Nephron progenitor cell (in vitro differentiated cells): ENCODE results near the gene HOXB9.

Experiments
- DNase-seq: peaks from one replicate; pipeline ENCODE4 v3.0.0; 2021
- H3K27ac Mint-ChIP-seq: 2 replicates; pipeline ENCODE4 v1.8.0; 2021; ENCODE audit warnings: mild to moderate bottlenecking, moderate library complexity, mixed read lengths
- H3K27me3 Mint-ChIP-seq: 2 replicates; pipeline ENCODE4 v1.8.0; 2021; ENCODE audit warnings: mild to moderate bottlenecking, low read depth, mixed read lengths; ENCODE audit not compliant: poor library complexity
- H3K36me3 Mint-ChIP-seq: 2 replicates; pipeline ENCODE4 v1.8.0; 2021; ENCODE audit warnings: low read depth, mixed read lengths
- H3K4me1 Mint-ChIP-seq: 2 replicates; pipeline ENCODE4 v1.8.0; 2021; ENCODE audit warnings: mixed read lengths
- H3K4me3 Mint-ChIP-seq: 2 replicates; pipeline ENCODE4 v1.8.0; 2021; ENCODE audit warnings: mild to moderate bottlenecking, moderate library complexity, mixed read lengths
- H3K9me3 Mint-ChIP-seq: 2 replicates; pipeline ENCODE4 v1.8.0; 2021; ENCODE audit warnings: mild to moderate bottlenecking, moderate library complexity, mixed read lengths
- TF ChIP-seq, protein P1 (sequence below): fragments of 200-600 bp; sonication (generic); IDR thresholded peaks from 2 replicates; pipeline ENCODE4 v1.5.0; 2021; ENCODE audit warnings: antibody characterized with exemption

Gene HOXB9

DNA sequence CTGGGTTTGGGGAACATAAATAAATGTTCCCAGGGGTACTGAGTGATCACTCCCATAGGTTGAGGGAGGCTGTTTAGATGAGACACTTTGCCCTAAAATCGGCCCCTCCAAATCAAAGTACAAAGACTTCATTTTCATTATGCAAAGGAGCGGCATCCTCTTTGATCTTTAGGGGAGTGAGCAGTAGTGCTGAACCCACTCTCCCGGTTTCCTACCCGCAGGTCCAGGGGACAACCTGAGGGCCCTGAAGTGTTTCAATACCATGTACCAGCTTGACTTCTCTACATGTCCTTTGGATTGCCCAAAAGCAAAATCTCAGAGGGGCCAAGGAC lies 25.0 kb downstream of the HOXB9 start:
- DNase-seq: no peak
- Mint-ChIP-seq H3K9me3 (no peaks in the 10 kb centered on the region), H3K4me1 (peaks cover 58% of the 10 kb centered on the region), H3K36me3 (peaks cover 89% of the 10 kb centered on the region), H3K27ac (peak overlapping the region; percentile 100), H3K27me3 (peaks cover 10% of the 10 kb centered on the region), H3K4me3 (peak overlapping the region; percentile 99)
- TF ChIP-seq, protein P1, sequence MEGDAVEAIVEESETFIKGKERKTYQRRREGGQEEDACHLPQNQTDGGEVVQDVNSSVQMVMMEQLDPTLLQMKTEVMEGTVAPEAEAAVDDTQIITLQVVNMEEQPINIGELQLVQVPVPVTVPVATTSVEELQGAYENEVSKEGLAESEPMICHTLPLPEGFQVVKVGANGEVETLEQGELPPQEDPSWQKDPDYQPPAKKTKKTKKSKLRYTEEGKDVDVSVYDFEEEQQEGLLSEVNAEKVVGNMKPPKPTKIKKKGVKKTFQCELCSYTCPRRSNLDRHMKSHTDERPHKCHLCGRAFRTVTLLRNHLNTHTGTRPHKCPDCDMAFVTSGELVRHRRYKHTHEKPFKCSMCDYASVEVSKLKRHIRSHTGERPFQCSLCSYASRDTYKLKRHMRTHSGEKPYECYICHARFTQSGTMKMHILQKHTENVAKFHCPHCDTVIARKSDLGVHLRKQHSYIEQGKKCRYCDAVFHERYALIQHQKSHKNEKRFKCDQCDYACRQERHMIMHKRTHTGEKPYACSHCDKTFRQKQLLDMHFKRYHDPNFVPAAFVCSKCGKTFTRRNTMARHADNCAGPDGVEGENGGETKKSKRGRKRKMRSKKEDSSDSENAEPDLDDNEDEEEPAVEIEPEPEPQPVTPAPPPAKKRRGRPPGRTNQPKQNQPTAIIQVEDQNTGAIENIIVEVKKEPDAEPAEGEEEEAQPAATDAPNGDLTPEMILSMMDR: no peak

GRCh38 chr17:48600244-48601098 lies 25.7 kb downstream of the HOXB9 start:
- H3K4me3 Mint-ChIP-seq: peak overlapping the region; percentile 99
- peaks cover 58% of the 10 kb centered on the region for H3K4me1 Mint-ChIP-seq
- peaks cover 14% of the 10 kb centered on the region for H3K27me3 Mint-ChIP-seq
- TF ChIP-seq, protein P1: no peak
- no peak for DNase-seq
- H3K36me3 Mint-ChIP-seq: peaks cover 96% of the 10 kb centered on the region
- no peaks in the 10 kb centered on the region for H3K9me3 Mint-ChIP-seq
- peak overlapping the region; percentile 100 for H3K27ac Mint-ChIP-seq

GRCh38 chr17:48599354-48599753 lies 26.8 kb downstream of the HOXB9 start:
- peaks cover 60% of the 10 kb centered on the region for H3K4me1 Mint-ChIP-seq
- TF ChIP-seq, protein P1: no peak

GRCh38 chr17:48598736-48599135 lies 27.4 kb downstream of the HOXB9 start:
- no peak for DNase-seq
- Mint-ChIP-seq H3K27ac (peak overlapping the region; percentile 100), H3K36me3 (peaks cover 99% of the 10 kb centered on the region), H3K27me3 (peaks cover 21% of the 10 kb centered on the region), H3K4me1 (peaks cover 60% of the 10 kb centered on the region), H3K4me3 (peak overlapping the region; percentile 99), H3K9me3 (no peaks in the 10 kb centered on the region)
- TF ChIP-seq, protein P1: no peak

More at GRCh38 chr17:48599354-48599753, 26.8 kb downstream of the HOXB9 start:
- no peak for DNase-seq
- Mint-ChIP-seq H3K27me3 (peaks cover 19% of the 10 kb centered on the region), H3K4me3 (peak overlapping the region; percentile 99), H3K27ac (peak overlapping the region; percentile 100), H3K9me3 (no peaks in the 10 kb centered on the region), H3K36me3 (peaks cover 99% of the 10 kb centered on the region)

DNA sequence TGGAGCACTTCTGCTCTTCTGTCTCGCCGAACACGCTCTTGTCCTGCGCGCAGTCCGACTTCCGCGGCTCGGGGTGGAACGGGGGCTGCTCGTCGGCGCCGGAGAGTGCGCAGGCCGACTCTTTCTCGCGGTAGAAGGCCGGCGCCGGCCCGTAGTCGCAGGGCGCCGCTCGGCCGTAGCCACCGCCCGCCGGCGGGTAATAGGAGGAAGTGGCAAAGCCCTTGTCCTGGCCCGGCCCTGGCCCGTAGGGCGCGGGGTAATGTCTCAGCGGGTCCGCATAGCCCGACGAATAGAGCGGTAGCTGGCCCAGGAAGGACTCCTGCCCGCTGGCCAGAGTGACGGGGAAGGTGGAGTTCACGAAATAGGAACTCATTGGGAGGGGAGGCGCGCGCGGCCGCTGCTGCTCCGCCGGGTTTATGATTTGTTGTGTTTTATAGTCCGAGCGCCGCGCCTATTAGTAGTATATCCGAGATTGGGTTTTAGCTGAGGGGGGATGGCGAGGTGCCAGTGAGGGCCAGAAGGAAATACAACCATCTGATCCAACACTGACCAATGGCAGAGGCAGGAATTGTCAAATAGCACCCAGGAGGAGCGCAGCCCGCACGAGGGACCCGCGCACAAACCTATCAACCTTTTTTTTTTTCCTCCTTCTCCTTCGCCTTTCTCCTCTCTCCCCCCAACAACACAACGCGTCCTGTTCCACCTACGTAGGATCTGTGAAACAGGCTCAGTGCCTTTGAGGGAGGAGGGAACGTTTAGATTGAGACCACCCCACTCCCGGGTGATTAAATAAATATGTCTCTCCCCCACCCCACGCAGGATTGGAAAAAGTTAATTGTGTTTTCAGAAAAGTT lies 28.2 kb downstream of the HOXB9 start:
- peak overlapping the region; percentile 99 for H3K4me3 Mint-ChIP-seq
- H3K27ac Mint-ChIP-seq: peak overlapping the region; percentile 100
- H3K27me3 Mint-ChIP-seq: peaks cover 23% of the 10 kb centered on the region
- TF ChIP-seq, protein P1: no peak
- H3K4me1 Mint-ChIP-seq: peaks cover 55% of the 10 kb centered on the region
- DNase-seq: peak; percentile 57
- peaks cover 99% of the 10 kb centered on the region for H3K36me3 Mint-ChIP-seq
- no peaks in the 10 kb centered on the region for H3K9me3 Mint-ChIP-seq
